ENCODE data around the gene ZFAND4.
"Not testable (repeated sequence)": the region's sequence is repeated elsewhere in the genome, so short reads cannot be mapped to it uniquely, and the experiment has no call there.

ZFAND4 gene

GRCh38 chr10:45672181-45673073 lies at the start of gene ZFAND4:
TSS of gene ZFAND4 (minus strand) at chr10:45672772. CDS start at chr10:45663725, 9,047 bp downstream.
- DNase-seq, result peak; percentile 95
- Mint-ChIP-seq H3K9me3 (peaks cover 0 to 3% of the 10 kb centered on the region in 2 donors), H3K36me3 (peaks cover 0 to 3% of the 10 kb centered on the region in 2 donors), H3K4me1 (peaks cover 17 to 35% of the 10 kb centered on the region in 2 donors), H3K27ac (peak within 1 kb of the TSS; percentile 94), H3K27me3 (no peaks in the 10 kb centered on the region), H3K4me3 (peak within 1 kb of the TSS; percentile 89 to 93)
- peak; percentile 97 to 98 for ATAC-seq (replicated peaks)

DNA sequence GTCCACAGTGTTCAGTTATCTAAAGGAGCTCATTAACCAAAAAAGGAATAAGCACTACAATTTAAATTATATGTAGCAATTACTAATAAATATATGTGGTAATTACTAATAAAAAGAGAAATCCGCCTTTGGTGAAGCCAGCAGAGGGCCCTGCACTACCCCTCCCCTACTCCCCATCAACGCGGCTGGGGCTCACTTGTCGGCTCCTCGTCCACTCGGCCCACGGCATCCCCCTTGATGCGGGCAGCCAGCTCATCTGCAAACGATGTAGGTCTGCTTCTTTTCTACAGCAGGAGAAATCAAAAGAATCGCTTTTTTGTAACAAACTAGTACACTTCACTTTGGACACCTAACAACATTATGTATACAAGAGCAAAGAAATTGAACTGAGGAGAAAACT lies 48.9 kb upstream of the ZFAND4 start:
- ATAC-seq (replicated peaks); H3K4me1 Mint-ChIP-seq; H3K9me3 Mint-ChIP-seq; H3K4me3 Mint-ChIP-seq; DNase-seq; H3K36me3 Mint-ChIP-seq; H3K27me3 Mint-ChIP-seq; H3K27ac Mint-ChIP-seq: not testable (repeated sequence)

DNA sequence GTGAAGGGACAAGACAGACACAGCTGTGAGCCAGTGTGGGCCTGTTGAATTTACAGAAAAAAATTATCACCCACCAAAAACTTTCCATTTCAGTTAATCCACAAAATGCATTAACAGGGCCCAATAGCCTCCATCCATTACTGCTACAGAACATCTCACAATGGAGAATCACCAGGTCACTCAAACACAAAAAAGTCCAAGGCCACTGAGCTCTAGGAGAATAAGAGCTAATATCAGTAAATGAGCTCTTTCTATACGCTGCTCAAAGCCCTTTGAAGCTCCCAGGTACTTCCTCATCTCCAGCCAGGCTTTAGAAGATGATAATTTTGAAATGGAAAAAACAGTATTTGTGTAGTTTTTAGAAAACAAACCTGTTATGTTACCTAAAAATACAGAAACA lies 45.1 kb upstream of the ZFAND4 start:
- peaks cover 17 to 21% of the 10 kb centered on the region in 2 donors for H3K36me3 Mint-ChIP-seq
- H3K9me3 Mint-ChIP-seq; H3K27ac Mint-ChIP-seq; H3K4me1 Mint-ChIP-seq; H3K4me3 Mint-ChIP-seq; DNase-seq; ATAC-seq (replicated peaks); H3K27me3 Mint-ChIP-seq: not testable (repeated sequence)

DNA sequence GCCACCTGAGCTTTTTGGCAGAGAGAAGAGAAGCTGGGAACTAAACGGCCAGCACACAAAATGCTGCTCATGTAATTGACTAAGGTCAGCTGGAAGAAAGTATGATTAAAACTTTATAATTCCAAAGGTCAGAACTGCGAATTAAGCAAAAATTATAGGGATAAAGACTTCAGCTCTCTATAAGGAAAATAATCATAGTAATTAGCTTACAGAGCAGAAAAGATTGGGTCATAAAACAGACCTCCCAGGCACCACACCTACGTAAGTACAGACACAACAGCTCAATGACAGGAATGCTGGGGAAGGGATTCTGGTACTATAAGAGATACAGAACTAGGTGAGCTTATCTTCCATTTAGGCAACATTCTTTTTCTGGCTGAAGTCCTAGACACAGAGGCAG lies 44.5 kb upstream of the ZFAND4 start:
- peaks cover 17 to 21% of the 10 kb centered on the region in 2 donors for H3K36me3 Mint-ChIP-seq
- not testable (repeated sequence) for H3K27me3 Mint-ChIP-seq; H3K4me1 Mint-ChIP-seq; DNase-seq; H3K9me3 Mint-ChIP-seq; ATAC-seq (replicated peaks); H3K27ac Mint-ChIP-seq; H3K4me3 Mint-ChIP-seq

DNA sequence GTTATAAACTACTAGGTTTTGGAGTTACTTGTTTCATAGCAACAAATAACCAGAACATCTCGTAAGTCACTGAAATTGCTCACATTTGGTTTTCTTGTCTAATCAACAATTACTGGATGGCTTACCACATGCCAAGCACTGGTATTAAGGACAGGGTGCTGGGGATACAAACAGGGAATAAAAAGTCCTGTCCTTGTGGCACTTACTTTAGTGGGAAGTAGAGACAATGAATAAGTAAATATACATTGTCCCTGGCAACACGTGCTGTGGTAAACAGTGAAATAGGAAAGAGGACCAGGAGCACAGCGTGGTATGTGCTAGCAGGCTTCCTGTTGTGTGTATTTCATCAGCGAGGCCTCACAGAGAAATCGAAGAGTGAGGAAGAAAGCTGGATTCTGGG lies 38.7 kb upstream of the ZFAND4 start:
- peaks cover 11 to 13% of the 10 kb centered on the region in 2 donors for H3K36me3 Mint-ChIP-seq
- not testable (repeated sequence) for H3K4me3 Mint-ChIP-seq; H3K27ac Mint-ChIP-seq; DNase-seq; ATAC-seq (replicated peaks); H3K27me3 Mint-ChIP-seq; H3K9me3 Mint-ChIP-seq; H3K4me1 Mint-ChIP-seq

DNA sequence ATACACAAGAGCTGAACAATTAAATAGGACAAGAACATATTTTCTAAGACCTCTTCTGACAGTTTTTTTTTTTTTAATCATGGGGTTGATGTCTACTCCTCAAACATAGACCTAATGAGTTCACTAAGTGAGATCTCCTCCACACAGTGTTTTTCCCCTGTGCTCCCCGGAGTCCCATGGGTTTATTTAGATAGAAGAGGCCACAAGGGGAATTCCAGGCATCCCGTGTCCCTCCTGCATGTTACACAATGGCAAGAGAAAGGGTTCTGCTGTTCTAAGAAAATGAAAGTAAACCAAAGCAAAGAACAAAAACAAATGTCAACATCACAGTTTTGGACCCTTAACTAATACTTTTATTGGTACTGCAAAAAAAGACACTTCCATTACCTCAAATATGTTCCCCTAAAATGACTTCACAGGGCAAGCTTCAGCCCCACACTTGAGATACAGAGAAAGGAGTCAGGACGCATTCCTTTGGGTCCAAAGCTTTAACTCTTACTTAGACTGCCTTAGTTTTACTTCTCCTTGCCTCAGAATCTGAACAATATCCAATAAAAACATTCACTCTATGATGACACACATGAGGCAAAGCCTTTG lies 37.7 kb upstream of the ZFAND4 start:
- H3K27ac Mint-ChIP-seq, DNase-seq, H3K4me1 Mint-ChIP-seq, H3K9me3 Mint-ChIP-seq, H3K27me3 Mint-ChIP-seq: not testable (repeated sequence)
- ATAC-seq (replicated peaks), result peak; percentile 86 to 97
- Mint-ChIP-seq H3K4me3 (peak overlapping the region in 1 of 2 donors; percentile 44), H3K36me3 (peaks cover 10% of the 10 kb centered on the region in 2 donors)

DNA sequence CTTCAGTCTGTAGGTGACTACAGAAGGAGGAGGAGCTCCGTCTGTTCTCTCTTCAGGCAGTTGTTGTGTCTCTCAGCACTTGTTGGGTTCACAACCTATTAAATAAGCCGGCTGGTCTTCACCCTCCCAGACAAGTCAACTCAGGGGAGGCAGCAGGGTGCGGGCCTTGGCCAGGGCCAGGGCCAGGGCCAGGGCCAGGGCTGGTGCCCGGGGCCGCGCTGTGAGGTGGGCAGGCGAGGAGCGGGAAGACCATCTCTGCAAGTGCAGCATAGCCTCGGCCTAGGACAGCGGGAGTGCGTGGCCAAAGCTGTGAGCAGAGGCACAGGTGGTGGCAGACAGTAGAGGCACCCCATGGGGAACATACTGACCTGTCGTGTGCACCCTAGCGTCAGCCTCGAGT lies 5.9 kb upstream of the ZFAND4 start:
- H3K36me3 Mint-ChIP-seq; H3K27ac Mint-ChIP-seq; ATAC-seq (replicated peaks); DNase-seq; H3K4me3 Mint-ChIP-seq; H3K27me3 Mint-ChIP-seq; H3K9me3 Mint-ChIP-seq; H3K4me1 Mint-ChIP-seq: not testable (repeated sequence)

DNA sequence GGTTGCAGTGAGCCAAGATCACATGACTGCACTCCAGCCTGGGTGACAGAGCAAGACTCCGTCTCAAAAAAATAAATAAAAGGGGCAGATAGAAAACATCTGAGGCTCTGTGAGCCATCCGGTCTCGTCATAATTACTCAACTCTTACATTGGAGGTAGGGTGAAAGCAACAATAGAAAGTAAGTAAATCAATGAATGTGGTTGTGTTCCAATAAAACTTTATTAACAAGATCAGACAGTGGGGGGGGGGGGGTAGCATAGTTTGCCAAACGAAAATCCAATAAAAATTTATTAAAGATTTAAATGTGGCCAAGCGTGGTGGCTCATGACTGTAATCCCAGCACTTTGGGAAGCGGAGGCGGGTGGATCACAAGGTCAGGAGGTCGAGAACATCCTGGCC lies 2.8 kb upstream of the ZFAND4 start:
- Mint-ChIP-seq H3K4me3 (no peak overlapping the region), H3K27ac (no peak overlapping the region), H3K4me1 (peaks cover 14 to 23% of the 10 kb centered on the region in 2 donors), H3K36me3 (peaks cover 0 to 3% of the 10 kb centered on the region in 2 donors), H3K27me3 (no peaks in the 10 kb centered on the region), H3K9me3 (peaks cover 0 to 3% of the 10 kb centered on the region in 2 donors)
- DNase-seq (no peak), ATAC-seq (replicated peaks) (no peak)

- H3K4me3 Mint-ChIP-seq, result peak overlapping the region; percentile 75 to 93
- peak overlapping the region; percentile 85 for H3K27ac Mint-ChIP-seq
- H3K27me3 Mint-ChIP-seq, result no peaks in the 10 kb centered on the region
- peaks cover 0 to 3% of the 10 kb centered on the region in 2 donors for H3K9me3 Mint-ChIP-seq
- peaks cover 17 to 35% of the 10 kb centered on the region in 2 donors for H3K4me1 Mint-ChIP-seq
- H3K36me3 Mint-ChIP-seq, result peaks cover 0 to 3% of the 10 kb centered on the region in 2 donors
- no peak for DNase-seq
- no peak for ATAC-seq (replicated peaks)
Measured at GRCh38 chr10:45673074-45673648, 589 bp upstream of the ZFAND4 start.

GRCh38 chr10:45671300-45671699 lies 1.3 kb downstream of the ZFAND4 start:
- H3K27ac Mint-ChIP-seq; H3K9me3 Mint-ChIP-seq; H3K27me3 Mint-ChIP-seq; H3K36me3 Mint-ChIP-seq; ATAC-seq (replicated peaks); DNase-seq: not testable (repeated sequence)
- Mint-ChIP-seq H3K4me3 (peak overlapping the region; percentile 89 to 93), H3K4me1 (peaks cover 17 to 35% of the 10 kb centered on the region in 2 donors)

GRCh38 chr10:45669897-45670296 lies 2.7 kb downstream of the ZFAND4 start:
- H3K4me3 Mint-ChIP-seq; H3K27ac Mint-ChIP-seq; H3K36me3 Mint-ChIP-seq; DNase-seq; H3K27me3 Mint-ChIP-seq; H3K9me3 Mint-ChIP-seq; ATAC-seq (replicated peaks): not testable (repeated sequence)
- H3K4me1 Mint-ChIP-seq, result peaks cover 18 to 35% of the 10 kb centered on the region in 2 donors

- peaks cover 6 to 10% of the 10 kb centered on the region in 2 donors for H3K9me3 Mint-ChIP-seq
- H3K27me3 Mint-ChIP-seq, result no peaks in the 10 kb centered on the region
- H3K4me3 Mint-ChIP-seq, result no peak overlapping the region
- DNase-seq, result no peak
- H3K27ac Mint-ChIP-seq, result no peak overlapping the region
- H3K36me3 Mint-ChIP-seq, result peaks cover 39 to 48% of the 10 kb centered on the region in 2 donors
- no peak for ATAC-seq (replicated peaks)
- peaks cover 0 to 3% of the 10 kb centered on the region in 2 donors for H3K4me1 Mint-ChIP-seq
Measured at GRCh38 chr10:45660876-45661411, 11.6 kb downstream of the ZFAND4 start.

DNA sequence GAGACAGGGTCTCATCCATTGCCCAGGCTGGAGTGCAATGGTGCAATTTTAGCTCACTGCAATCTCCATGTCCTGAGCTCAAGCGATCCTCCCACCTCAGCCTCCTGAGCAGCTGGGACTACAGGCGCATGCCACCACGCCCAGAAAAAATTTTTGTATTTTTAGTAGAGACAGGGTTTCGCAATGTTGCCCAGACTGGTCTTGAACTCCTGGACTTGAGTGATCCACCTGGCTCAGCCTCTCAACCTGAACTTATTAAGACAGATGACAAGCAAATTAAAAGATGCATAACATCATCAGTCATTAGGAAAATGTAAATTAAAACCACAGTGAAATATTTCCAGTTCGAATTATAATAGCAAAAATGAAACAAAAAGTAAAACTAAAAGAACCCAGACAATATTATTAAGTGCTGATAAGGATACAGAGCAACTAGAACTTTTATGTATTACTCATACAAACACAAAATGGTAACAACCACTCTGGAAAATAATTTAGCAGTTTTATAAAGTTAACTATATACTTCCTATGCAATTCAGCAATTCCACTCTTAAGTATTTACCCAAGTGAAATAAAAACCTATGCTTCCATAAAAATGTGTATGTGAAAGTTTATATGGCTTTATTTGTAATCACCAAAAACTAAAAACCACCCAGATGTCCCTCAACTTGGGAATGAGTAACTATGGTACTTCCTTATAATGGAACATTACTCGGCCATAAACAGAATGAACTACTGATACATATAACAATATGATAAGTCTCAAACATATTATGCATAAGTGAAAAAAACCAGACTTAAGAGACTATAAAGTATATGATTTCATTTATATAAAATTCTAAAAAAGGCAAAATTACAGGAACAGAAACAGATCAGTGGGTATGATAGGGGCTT lies 15.3 kb downstream of the ZFAND4 start:
- Mint-ChIP-seq H3K27ac (peak overlapping the region; percentile 57), H3K9me3 (peaks cover 6 to 10% of the 10 kb centered on the region in 2 donors), H3K27me3 (no peaks in the 10 kb centered on the region), H3K36me3 (peaks cover 45 to 52% of the 10 kb centered on the region in 2 donors), H3K4me3 (no peak overlapping the region), H3K4me1 (peaks cover 10 to 15% of the 10 kb centered on the region in 2 donors)
- DNase-seq, result no peak
- peak in 1 of 2 donors; percentile 27 for ATAC-seq (replicated peaks)
